Hindlimb muscle (tissue), 1 donor: ENCODE data around the gene RGS18. TPM values are rescaled to one million over a fixed set of nuclear protein-coding genes. Genes with fewer than 3 reads are reported as not detected.
"Not testable (repeated sequence)": the region's sequence is repeated elsewhere in the genome, so short reads cannot be mapped to it uniquely, and the experiment has no call there.

Experiments
- DNase-seq: peaks from one replicate; pipeline ENCODE4 v3.0.0-alpha.2; 2013
- polyA plus RNA-seq: library from polyadenylated mRNA; unstranded; fragments of 120-200 nt; gene quantifications from one replicate; pipeline ENCODE4 v1.2.1, GENCODE V29; 2013; ENCODE audit not compliant: insufficient read length

Gene RGS18
- polyA plus RNA-seq, 1 donor, result 1.1 TPM

DNA sequence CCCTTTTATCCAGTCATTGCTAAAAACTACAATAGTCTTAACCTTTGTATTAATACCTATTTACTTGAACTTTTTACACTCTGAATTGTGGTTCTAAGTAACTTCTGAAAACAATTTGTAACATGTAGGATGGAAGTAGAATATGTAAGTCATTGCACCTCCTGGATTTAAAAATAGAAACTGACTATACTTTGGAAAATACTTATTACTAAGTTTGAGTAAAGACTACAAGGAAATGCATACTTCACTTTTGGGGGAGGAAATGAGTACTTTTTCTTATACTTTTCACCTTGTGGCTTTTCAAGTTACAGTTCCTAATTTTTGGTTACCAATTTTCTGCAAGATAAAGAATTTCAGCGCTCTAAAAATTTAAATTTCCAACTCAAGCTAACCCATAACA, 8.7 kb downstream of the RGS18 start:
- DNase-seq, result no peak

DNA sequence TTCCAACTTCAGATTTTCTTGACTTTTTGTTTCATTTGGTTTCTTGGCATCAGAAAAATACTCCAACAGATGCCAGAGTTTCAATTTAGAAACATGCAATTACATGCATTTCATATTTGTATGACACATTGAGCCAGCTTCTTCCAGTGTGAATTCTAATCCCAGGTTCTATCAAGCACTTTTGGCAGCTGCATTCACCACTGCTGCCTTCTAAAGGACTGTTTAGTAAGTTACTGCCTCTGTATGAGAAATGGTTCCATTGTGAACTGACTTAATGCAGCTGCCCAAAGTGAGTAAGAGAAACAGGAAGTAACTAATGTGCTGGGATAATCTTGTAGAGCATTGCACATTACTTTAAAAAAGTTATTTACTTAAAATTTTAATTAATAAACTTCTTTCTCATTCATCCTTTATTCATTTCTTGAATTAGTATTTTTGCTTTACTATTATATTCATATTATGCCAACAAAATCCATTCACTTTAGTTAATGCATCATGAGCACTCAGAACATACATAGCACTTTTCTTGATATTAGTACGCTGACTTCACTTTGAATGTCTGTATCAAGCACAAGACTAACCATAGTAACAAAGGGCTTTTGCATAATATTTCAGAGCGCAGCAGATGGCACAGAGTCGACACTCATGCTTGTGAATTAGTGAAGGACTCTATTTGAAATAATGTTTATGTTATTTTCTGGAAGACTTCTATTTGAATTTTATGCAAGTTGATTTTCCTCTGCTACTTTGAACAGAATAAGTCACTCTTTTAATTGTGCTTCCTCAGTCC, 9.8 kb downstream of the RGS18 start:
- no peak for DNase-seq

DNA sequence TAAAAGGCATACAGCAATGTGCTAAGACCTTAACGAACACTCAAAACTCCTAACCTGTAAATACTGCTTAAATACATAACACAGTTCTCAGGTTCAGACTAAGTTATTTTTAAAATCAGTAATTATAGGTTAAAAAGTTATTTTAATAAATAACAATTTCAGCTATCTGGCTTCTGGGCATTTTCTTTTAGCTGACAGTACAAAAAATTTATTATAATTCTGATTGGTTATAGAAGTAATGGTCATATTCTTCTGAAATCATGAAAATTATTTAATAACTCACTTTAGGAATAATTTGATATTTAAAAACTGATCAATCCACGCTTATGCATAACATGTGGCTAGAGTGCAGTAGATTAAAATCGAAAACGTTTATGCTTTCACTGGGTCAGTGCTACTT, 10.7 kb downstream of the RGS18 start:
- DNase-seq, result no peak

DNA sequence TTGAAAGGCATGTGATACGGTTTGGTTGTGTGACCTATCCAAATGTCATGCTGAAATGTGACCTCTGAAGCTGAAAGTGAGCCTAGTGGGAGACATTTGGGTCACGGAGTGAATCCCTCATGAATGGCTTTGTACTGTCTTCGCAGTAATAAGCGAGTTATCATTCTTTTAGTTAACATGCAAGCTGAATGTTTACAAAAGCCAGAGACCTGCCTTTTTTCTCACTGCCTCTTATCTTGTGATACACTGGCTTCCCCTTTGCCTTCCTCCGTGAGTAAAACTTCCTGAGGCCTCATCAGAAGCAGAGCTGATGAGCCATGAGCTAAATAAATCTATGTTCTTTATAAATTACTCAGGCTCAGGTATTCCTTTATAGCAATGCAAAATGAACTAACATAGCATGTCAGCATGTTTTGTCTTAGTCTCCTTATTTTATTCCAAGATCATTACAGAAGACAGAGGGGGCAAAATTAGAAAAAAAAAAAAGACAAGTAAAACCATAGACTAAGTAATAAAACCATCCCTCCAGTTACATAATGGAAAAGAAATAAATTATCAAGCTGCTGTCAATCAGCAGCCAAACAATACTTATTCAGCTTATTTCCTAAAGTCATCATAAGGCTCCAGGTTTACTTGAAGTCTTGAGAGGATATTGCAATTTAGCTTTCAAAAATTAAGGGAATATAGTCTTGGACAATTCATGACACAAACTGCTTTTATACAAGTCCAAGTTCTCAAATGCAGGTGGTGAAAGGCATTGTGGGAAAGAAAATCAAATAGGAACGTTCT, 12.1 kb downstream of the RGS18 start:
- no peak for DNase-seq

DNA sequence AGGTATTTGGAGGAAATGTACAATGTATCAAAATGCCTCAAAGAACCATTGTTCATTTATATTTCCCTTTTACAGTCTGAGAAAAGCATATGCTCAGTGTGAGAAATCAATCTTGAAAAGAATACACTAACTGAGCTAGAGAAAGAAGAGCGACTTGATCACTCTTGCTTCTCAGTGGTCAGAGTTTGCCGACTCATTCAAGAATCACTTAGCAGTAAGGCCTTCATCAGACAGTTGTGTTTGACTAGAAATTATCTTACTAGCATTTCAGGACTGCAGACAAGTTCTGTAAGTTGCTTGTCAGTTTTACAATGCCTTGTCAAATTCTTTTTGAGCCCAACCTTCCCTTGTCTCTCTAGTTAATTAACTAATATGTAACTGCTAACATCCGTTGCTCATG, 12.9 kb downstream of the RGS18 start:
- no peak for DNase-seq

DNA sequence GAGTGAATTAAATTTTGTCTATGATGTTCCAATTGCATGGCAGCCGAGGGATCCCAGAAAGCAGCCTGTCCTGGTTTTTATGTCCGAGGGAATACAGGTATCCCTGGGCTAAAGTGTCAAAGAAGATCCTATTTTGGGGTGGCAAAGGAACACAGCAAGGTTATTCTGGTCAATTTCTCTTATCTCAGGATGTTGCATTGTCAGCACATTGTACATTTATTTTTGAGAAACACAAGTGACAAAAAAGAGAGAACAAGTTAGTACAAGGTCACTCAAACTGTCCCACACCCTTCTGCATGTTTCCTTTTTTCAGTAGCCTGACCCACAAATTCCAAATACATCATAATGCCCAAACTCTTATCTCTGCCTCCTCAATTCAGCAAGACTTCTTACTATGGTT, 17.7 kb downstream of the RGS18 start:
- DNase-seq, result no peak

DNA sequence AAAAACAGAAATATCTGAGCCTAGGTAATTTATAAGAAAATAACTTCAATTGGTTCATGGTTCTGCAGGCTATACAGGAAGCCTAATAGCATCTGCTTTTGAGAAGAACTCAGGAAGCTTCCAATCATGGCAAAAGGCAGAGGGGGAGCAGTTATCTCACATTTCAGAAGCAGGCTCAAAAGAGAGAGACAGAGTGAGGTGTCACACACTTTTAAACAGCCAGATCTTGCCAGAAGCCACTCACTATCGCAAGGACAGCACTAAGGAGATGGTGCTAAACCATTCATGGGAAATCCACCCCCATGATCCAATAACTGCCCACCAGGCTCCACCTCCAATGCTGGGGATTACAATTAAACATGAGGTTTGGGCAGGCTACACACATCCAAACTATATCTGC, 25.5 kb downstream of the RGS18 start:
- DNase-seq, result no peak

DNA sequence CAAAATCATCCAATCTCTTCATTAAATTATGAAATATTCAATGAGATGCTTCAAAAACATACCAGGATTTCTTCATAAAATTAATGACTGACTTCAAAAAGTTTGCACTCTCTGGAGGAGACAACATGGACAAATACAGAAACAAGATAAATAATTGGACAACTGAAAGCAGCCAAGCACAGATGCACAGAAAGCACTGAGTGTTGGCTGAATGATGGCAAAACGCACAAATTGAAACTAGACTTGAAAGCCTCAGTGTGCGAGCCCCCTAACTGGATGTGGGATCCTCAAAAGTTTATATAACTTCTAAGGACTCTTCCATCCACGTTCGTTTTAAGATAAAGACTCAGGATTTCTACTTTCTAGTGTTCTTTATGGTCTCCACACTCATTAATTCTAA, 27.9 kb downstream of the RGS18 start:
- DNase-seq, result no peak

DNA sequence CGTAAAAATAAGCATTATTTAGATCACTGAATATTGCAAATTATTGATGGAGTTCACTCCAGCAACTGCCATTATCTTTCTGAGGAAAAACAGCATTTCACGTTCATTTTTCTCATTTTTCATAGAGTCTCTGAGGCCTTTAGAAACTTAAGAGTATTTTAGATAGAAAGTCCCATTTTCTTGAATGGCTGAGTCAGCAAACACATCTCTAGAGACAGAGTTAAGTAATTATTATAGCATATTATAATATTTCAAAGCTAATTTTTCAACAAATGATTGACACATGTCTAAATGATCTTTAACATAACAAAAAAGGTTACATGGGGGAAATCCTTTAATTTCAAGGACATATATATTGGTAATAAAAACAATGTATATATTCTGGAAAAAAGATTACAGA, 31.8 kb downstream of the RGS18 start:
- DNase-seq, result no peak

DNA sequence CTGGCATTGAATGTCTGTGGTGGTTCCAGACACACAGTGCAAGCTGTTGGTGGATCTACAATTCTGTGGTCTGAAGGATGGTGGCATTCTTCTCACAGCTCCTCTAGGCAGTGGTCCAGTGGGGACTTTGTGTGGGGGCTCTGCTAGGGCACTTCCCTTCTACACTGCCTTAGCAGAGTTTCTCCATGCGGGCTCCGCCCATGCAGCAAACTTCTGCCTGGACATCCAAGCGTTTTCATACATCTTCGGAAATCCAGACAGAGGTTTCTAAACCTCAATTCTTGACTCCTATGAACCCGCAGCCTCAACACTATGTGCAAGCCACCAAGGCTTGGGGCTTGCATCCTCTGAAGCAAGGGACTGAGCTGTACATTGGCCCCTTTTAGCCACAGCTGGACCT, 43.0 kb downstream of the RGS18 start:
- no peak for DNase-seq

DNA sequence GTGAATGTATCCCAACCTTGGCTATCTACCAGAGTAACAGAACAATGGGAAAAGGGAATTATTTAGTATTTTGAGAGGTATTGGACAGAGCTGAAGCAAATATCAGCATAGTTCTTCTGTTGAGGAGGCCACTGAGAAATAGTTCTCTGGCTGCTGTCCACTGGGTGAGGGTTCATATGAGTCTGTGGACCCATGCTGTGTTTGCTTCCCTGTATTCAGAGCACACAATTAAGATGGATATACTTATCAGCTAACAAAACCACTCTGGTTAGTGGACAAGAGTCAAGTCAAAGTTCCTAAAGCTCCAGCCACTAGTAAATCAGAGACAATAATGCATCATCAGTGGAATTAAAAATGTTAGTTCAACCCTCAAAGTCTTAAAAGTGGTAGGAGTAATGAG, 66.1 kb downstream of the RGS18 start:
- DNase-seq, result no peak

DNA sequence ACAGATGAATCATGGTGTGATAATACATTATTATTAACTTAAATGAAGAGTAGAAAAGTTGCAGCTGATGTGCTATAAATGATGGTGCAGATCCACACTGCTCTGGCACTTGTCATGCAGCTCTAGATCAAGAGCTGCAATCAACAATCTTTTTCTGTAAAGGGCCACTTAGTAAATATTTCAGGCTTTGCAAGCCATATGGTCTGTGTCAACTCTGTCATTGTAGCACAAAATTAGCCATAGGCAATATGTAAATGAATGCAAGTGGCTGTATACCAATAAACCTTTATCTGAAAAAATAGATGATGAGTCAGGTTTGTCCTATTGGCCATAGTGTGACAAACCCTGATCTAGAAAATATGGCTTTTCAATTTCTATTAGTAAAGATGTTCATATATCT, 66.6 kb downstream of the RGS18 start:
- no peak for DNase-seq

DNA sequence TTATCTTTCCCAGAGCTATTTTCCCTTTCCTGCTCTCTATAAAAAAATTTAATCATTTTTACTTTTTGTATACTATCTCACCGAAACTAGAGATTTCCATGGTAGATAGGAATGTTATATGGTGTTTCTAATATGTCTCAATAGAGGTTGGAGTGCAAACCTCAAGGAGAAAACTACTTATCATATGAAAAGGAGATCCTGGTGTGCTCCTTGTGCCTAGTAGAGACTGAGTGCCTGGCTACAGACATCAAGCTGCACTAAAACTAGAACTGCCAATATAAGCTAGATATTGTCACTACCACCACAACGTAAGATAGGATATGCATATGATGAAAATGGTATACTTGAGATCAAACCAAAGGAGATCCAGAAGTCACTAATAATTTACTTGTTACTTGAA, 67.0 kb downstream of the RGS18 start:
- no peak for DNase-seq

DNA sequence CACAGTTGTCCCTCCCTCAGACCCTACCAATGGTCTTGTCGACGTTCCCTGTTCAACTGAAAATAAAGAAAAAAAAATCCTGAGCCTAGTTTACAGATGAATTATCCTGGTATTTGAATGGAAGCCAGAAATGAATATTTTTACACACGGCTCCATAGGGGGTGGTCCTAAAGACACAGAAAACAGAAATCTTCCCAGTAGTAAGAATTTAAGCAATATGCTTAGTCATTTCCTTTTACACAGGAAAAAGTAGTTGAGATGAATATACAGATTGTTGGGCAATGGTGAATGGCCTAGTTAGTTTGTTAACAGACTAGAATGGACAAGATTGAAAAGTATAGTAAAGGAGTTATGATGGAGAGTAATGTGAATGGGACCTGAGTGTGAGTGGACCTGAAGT, 67.4 kb downstream of the RGS18 start:
- DNase-seq, result no peak

DNA sequence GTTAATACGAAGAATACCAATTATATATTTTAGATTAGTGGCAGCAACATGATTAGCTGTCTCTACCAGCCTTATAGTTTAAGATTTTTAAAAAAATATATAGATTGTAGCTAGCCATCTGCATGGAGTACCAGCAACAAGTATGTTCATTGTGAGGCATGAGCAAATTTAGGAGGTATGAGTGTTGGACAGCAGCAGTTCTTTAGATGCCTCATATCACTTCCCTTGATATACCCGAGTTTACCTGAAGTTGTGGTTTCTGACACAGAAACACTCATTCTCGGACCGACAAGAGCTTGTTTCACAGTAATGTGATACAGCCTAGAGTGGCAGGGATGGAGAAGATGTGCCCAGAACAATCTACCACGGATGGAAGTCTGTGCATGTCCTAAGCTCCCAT, 69.1 kb downstream of the RGS18 start:
- no peak for DNase-seq

DNA sequence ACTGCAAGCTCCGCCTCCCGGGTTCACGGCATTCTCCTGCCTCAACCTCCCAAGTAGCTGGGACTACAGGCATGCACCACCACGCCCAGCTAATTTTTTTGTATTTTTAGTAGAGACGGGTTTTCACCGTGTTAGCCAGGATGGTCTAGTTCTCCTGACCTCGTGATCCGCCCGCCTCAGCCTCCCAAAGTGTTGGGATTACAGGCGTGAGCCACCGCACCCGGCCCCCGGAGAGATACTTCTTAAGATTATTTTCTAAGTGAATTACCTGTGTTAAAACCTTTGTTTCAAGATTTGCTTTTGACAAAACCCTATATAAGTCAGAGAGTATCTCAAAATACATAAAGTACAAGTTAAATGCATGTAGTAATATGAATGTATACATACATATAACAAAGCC, 69.7 kb downstream of the RGS18 start:
- DNase-seq, result not testable (repeated sequence)

DNA sequence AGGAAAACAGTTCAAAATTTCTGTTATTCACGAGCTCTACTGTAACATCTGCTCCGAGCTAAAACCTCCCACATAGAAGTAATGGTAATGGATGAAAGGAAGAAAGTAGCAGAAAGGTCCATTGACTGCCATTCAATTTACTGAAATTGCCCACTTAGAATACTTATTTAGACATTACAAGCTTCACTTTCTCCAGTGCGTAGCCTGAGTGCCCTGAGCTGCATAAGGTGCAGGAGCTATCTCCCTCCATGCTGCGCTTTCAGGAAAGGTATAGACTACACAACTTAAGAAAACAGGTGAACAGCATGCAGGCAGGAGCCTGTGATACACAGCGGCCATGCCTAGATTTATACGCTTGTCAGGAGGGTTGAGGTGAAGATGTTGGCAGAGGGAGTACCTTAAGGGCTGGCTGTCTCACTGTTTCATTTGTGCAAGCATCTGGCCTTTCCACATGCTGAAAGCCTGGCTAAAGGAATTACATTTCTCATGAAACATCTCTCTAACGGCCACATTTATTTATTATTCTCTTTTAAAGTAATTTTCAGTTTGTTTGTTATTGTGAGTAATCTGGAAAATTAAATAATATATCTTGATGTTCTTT, 74.7 kb downstream of the RGS18 start:
- no peak for DNase-seq

DNA sequence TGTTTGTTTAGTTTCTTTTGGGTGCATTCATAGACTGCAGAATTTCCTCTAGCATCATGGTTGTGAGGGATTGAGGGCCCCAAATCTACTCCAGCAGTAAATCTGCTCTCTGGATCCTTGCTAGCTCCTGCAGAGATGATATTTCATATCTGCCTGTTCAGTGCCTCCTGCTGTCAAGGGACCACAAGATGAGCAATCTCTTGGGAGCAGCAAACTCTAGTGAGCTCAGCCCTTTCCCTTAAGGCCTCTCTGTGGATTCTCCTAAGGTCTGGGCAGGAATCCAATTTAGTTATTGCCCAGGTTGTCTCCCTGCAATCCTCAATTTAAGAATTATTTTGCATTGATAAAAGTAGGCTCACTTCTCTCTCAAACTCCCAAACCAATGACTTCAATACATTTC, 76.9 kb downstream of the RGS18 start:
- no peak for DNase-seq

Other genes starting within 250 kb of the RGS18 start
- gene RGS21, start 158.5 kb downstream of the RGS18 start, polyA plus RNA-seq, result not detected